ENCODE measurements around the gene VAV3.

VAV3 gene

GRCh38 chr1:107674486-107674885 is 290.5 kb downstream of the VAV3 start:
- no peak overlapping the region for H3K27ac ChIP-seq
- TF ChIP-seq CTCF (IDR thresholded peaks at IDR 0.05) (no peak), ZFX (IDR thresholded peaks at IDR 0.05; ENCODE audit: borderline replicate concordance) (no peak)

- TF ChIP-seq CTCF (IDR thresholded peaks at IDR 0.05) (no peak), ZFX (IDR thresholded peaks at IDR 0.05; ENCODE audit: borderline replicate concordance) (no peak)
- no peak overlapping the region for H3K27ac ChIP-seq
Measured at GRCh38 chr1:107673006-107673405, 292.0 kb downstream of the VAV3 start.

- TF ChIP-seq ZFX (IDR thresholded peaks at IDR 0.05; ENCODE audit: borderline replicate concordance) (no peak), CTCF (IDR thresholded peaks at IDR 0.05) (no peak)
Measured at GRCh38 chr1:107670397-107671040, 294.5 kb downstream of the VAV3 start.

GRCh38 chr1:107669996-107670395 is 295.0 kb downstream of the VAV3 start:
- TF ChIP-seq CTCF (IDR thresholded peaks at IDR 0.05) (no peak), ZFX (IDR thresholded peaks at IDR 0.05; ENCODE audit: borderline replicate concordance) (no peak)
- H3K27ac ChIP-seq = peak overlapping the region; percentile 36

More at GRCh38 chr1:107670397-107671040, 294.5 kb downstream of the VAV3 start:
- peak overlapping the region; percentile 36 for H3K27ac ChIP-seq

GRCh38 chr1:107668762-107669161 is 296.2 kb downstream of the VAV3 start:
- TF ChIP-seq ZFX (IDR thresholded peaks at IDR 0.05; ENCODE audit: borderline replicate concordance) (no peak), CTCF (IDR thresholded peaks at IDR 0.05) (no peak)
- no peak overlapping the region for H3K27ac ChIP-seq

- TF ChIP-seq ZFX (IDR thresholded peaks at IDR 0.05; ENCODE audit: borderline replicate concordance) = no peak
- no peak for TF ChIP-seq CTCF (IDR thresholded peaks at IDR 0.05)
- no peak overlapping the region for H3K27ac ChIP-seq
Measured at GRCh38 chr1:107666493-107666892, 298.5 kb downstream of the VAV3 start.

- TF ChIP-seq CTCF (IDR thresholded peaks at IDR 0.05) (no peak), ZFX (IDR thresholded peaks at IDR 0.05; ENCODE audit: borderline replicate concordance) (no peak)
- no peak overlapping the region for H3K27ac ChIP-seq
Measured at GRCh38 chr1:107664982-107665925, 299.7 kb downstream of the VAV3 start.

Data from 22Rv1 (cell line).